ENCODE data around the gene ESYT3. TPM values are rescaled to one million over a fixed set of nuclear protein-coding genes. Genes with fewer than 3 reads are reported as not detected.

Gene ESYT3
- total RNA-seq, 3 donors from 2014 or later: 0.05 to 0.19 (median 0.13) TPM

GRCh38 chr3:138457863-138458735, 23.7 kb downstream of the ESYT3 start:
- Mint-ChIP-seq H3K4me3 (no peak overlapping the region), H3K36me3 (ENCODE audit: insufficient read depth) (no peaks in the 10 kb centered on the region), H3K9me3 (no peaks in the 10 kb centered on the region), H3K4me1 (ENCODE audit: low read depth) (peaks cover 4% of the 10 kb centered on the region), H3K27me3 (ENCODE audit: low read depth) (peaks cover 8% of the 10 kb centered on the region)
- ATAC-seq (no peak), DNase-seq (no peak)

- H3K9me3 Mint-ChIP-seq: no peaks in the 10 kb centered on the region
- ATAC-seq: no peak
- peaks cover 11% of the 10 kb centered on the region for H3K27me3 Mint-ChIP-seq (ENCODE audit: low read depth)
- no peaks in the 10 kb centered on the region for H3K36me3 Mint-ChIP-seq (ENCODE audit: insufficient read depth)
- H3K4me1 Mint-ChIP-seq (ENCODE audit: low read depth): peaks cover 4% of the 10 kb centered on the region
- no peak for DNase-seq
- no peak overlapping the region for H3K4me3 Mint-ChIP-seq
These were observed 24.5 kb downstream of the ESYT3 start for GRCh38 chr3:138458774-138459499.

- DNase-seq: no peak
- Mint-ChIP-seq H3K9me3 (no peaks in the 10 kb centered on the region), H3K36me3 (ENCODE audit: insufficient read depth) (no peaks in the 10 kb centered on the region), H3K4me1 (ENCODE audit: low read depth) (peaks cover 4% of the 10 kb centered on the region), H3K4me3 (no peak overlapping the region), H3K27me3 (ENCODE audit: low read depth) (peaks cover 11% of the 10 kb centered on the region)
- ATAC-seq: no peak
These were observed 25.5 kb downstream of the ESYT3 start for GRCh38 chr3:138459619-138460535.

GRCh38 chr3:138460536-138461205, 26.3 kb downstream of the ESYT3 start:
- Mint-ChIP-seq H3K4me3 (no peak overlapping the region), H3K4me1 (ENCODE audit: low read depth) (peaks cover 4% of the 10 kb centered on the region)

GRCh38 chr3:138461246-138461645, 26.8 kb downstream of the ESYT3 start:
- no peak for ATAC-seq
- Mint-ChIP-seq H3K4me3 (no peak overlapping the region), H3K9me3 (no peaks in the 10 kb centered on the region)

More at GRCh38 chr3:138460536-138461205, 26.3 kb downstream of the ESYT3 start:
- Mint-ChIP-seq H3K36me3 (ENCODE audit: insufficient read depth) (no peaks in the 10 kb centered on the region), H3K9me3 (no peaks in the 10 kb centered on the region), H3K27me3 (ENCODE audit: low read depth) (peaks cover 10% of the 10 kb centered on the region)
- ATAC-seq (no peak), DNase-seq (no peak)

GRCh38 chr3:138461896-138462295, 27.5 kb downstream of the ESYT3 start:
- no peak overlapping the region for H3K4me3 Mint-ChIP-seq
- H3K27me3 Mint-ChIP-seq (ENCODE audit: low read depth): peaks cover 9% of the 10 kb centered on the region
- H3K4me1 Mint-ChIP-seq (ENCODE audit: low read depth): no peaks in the 10 kb centered on the region
- ATAC-seq (no peak), DNase-seq (no peak)
- no peaks in the 10 kb centered on the region for H3K36me3 Mint-ChIP-seq (ENCODE audit: insufficient read depth)
- H3K9me3 Mint-ChIP-seq: no peaks in the 10 kb centered on the region

More at GRCh38 chr3:138461246-138461645, 26.8 kb downstream of the ESYT3 start:
- H3K4me1 Mint-ChIP-seq (ENCODE audit: low read depth): peaks cover under 1% of the 10 kb centered on the region
- H3K36me3 Mint-ChIP-seq (ENCODE audit: insufficient read depth): no peaks in the 10 kb centered on the region
- peaks cover 9% of the 10 kb centered on the region for H3K27me3 Mint-ChIP-seq (ENCODE audit: low read depth)
- DNase-seq: no peak

- DNase-seq (no peak), ATAC-seq (no peak)
- Mint-ChIP-seq H3K36me3 (ENCODE audit: insufficient read depth) (no peaks in the 10 kb centered on the region), H3K4me3 (no peak overlapping the region), H3K4me1 (ENCODE audit: low read depth) (no peaks in the 10 kb centered on the region), H3K27me3 (ENCODE audit: low read depth) (peaks cover 11% of the 10 kb centered on the region), H3K9me3 (no peaks in the 10 kb centered on the region)
These were observed 29.5 kb downstream of the ESYT3 start for GRCh38 chr3:138463724-138464490.

- no peaks in the 10 kb centered on the region for H3K9me3 Mint-ChIP-seq
- no peak overlapping the region for H3K4me3 Mint-ChIP-seq
- DNase-seq: no peak
- no peaks in the 10 kb centered on the region for H3K36me3 Mint-ChIP-seq (ENCODE audit: insufficient read depth)
- peaks cover 11% of the 10 kb centered on the region for H3K27me3 Mint-ChIP-seq (ENCODE audit: low read depth)
- H3K4me1 Mint-ChIP-seq (ENCODE audit: low read depth): no peaks in the 10 kb centered on the region
- no peak for ATAC-seq
These were observed 30.1 kb downstream of the ESYT3 start for GRCh38 chr3:138464491-138464860.

GRCh38 chr3:138465451-138465850, 31.0 kb downstream of the ESYT3 start:
- Mint-ChIP-seq H3K36me3 (ENCODE audit: insufficient read depth) (no peaks in the 10 kb centered on the region), H3K4me3 (no peak overlapping the region), H3K4me1 (ENCODE audit: low read depth) (no peaks in the 10 kb centered on the region), H3K27me3 (ENCODE audit: low read depth) (peaks cover 11% of the 10 kb centered on the region), H3K9me3 (no peaks in the 10 kb centered on the region)
- no peak for ATAC-seq
- DNase-seq: no peak

- no peaks in the 10 kb centered on the region for H3K9me3 Mint-ChIP-seq
These were observed 31.5 kb downstream of the ESYT3 start for GRCh38 chr3:138465925-138466324.

GRCh38 chr3:138467931-138468330, 33.5 kb downstream of the ESYT3 start:
- no peak for DNase-seq
- no peak for ATAC-seq
- Mint-ChIP-seq H3K4me3 (no peak overlapping the region), H3K27me3 (ENCODE audit: low read depth) (peaks cover 5% of the 10 kb centered on the region), H3K4me1 (ENCODE audit: low read depth) (no peaks in the 10 kb centered on the region), H3K9me3 (no peaks in the 10 kb centered on the region), H3K36me3 (ENCODE audit: insufficient read depth) (no peaks in the 10 kb centered on the region)

More at GRCh38 chr3:138465925-138466324, 31.5 kb downstream of the ESYT3 start:
- H3K4me3 Mint-ChIP-seq: no peak overlapping the region
- no peaks in the 10 kb centered on the region for H3K36me3 Mint-ChIP-seq (ENCODE audit: insufficient read depth)
- DNase-seq (no peak), ATAC-seq (no peak)
- H3K4me1 Mint-ChIP-seq (ENCODE audit: low read depth): no peaks in the 10 kb centered on the region
- H3K27me3 Mint-ChIP-seq (ENCODE audit: low read depth): peaks cover 11% of the 10 kb centered on the region

GRCh38 chr3:138468451-138468850, 34.0 kb downstream of the ESYT3 start:
- DNase-seq (no peak), ATAC-seq (no peak)
- Mint-ChIP-seq H3K4me1 (ENCODE audit: low read depth) (no peaks in the 10 kb centered on the region), H3K36me3 (ENCODE audit: insufficient read depth) (no peaks in the 10 kb centered on the region), H3K4me3 (no peak overlapping the region), H3K27me3 (ENCODE audit: low read depth) (peaks cover 5% of the 10 kb centered on the region), H3K9me3 (no peaks in the 10 kb centered on the region)

GRCh38 chr3:138468886-138469285, 34.5 kb downstream of the ESYT3 start:
- no peaks in the 10 kb centered on the region for H3K4me1 Mint-ChIP-seq (ENCODE audit: low read depth)
- H3K27me3 Mint-ChIP-seq (ENCODE audit: low read depth): peaks cover 2% of the 10 kb centered on the region
- no peak overlapping the region for H3K4me3 Mint-ChIP-seq
- no peaks in the 10 kb centered on the region for H3K9me3 Mint-ChIP-seq
- H3K36me3 Mint-ChIP-seq (ENCODE audit: insufficient read depth): no peaks in the 10 kb centered on the region
- DNase-seq (no peak), ATAC-seq (no peak)
